GM19467 (cell line): ENCODE measurements around the gene SLC24A4.
"Not testable (repeated sequence)": the region's sequence is repeated elsewhere in the genome, so short reads cannot be mapped to it uniquely, and the experiment has no call there.

Source experiments
- ATAC-seq: cut with Tn5 transposase; IDR thresholded peaks from one replicate; pipeline ENCODE4 v1.9.1; 2021; ENCODE audit warnings: mild to moderate bottlenecking, moderate library complexity; ENCODE audit not compliant: unreplicated experiment

SLC24A4 gene

GRCh38 chr14:92515546-92516343 lies 192.8 kb downstream of the SLC24A4 start:
- no peak for ATAC-seq

GRCh38 chr14:92516344-92516965 lies 193.5 kb downstream of the SLC24A4 start:
- ATAC-seq, result no peak

- ATAC-seq, result no peak
Measured at GRCh38 chr14:92516966-92517506, 194.1 kb downstream of the SLC24A4 start.

- ATAC-seq, result no peak
Measured at GRCh38 chr14:92517761-92518160, 194.8 kb downstream of the SLC24A4 start.

GRCh38 chr14:92519246-92520101 lies 196.5 kb downstream of the SLC24A4 start:
- ATAC-seq, result no peak

- ATAC-seq, result no peak
Measured at GRCh38 chr14:92520102-92521057, 197.4 kb downstream of the SLC24A4 start.

GRCh38 chr14:92521058-92521415 lies 198.1 kb downstream of the SLC24A4 start:
- ATAC-seq, result no peak

GRCh38 chr14:92523752-92524151 lies 200.8 kb downstream of the SLC24A4 start:
- no peak for ATAC-seq

- ATAC-seq, result no peak
Measured at GRCh38 chr14:92524602-92525185, 201.7 kb downstream of the SLC24A4 start.

GRCh38 chr14:92525322-92526095 lies 202.5 kb downstream of the SLC24A4 start:
- no peak for ATAC-seq

- ATAC-seq, result no peak
Measured at GRCh38 chr14:92527721-92528120, 204.8 kb downstream of the SLC24A4 start.

- no peak for ATAC-seq
Measured at GRCh38 chr14:92528486-92529100, 205.6 kb downstream of the SLC24A4 start.

GRCh38 chr14:92529903-92530302 lies 206.9 kb downstream of the SLC24A4 start:
- no peak for ATAC-seq

GRCh38 chr14:92531106-92531873 lies 208.3 kb downstream of the SLC24A4 start:
- ATAC-seq, result peak; percentile 48

GRCh38 chr14:92532490-92533163 lies 209.7 kb downstream of the SLC24A4 start:
- ATAC-seq, result no peak

GRCh38 chr14:92534932-92535643 lies 212.1 kb downstream of the SLC24A4 start:
- no peak for ATAC-seq

- not testable (repeated sequence) for ATAC-seq
Measured at GRCh38 chr14:92536231-92536630, 213.3 kb downstream of the SLC24A4 start.
